HG02678 (cell line): ENCODE measurements around the gene RGS9.
"Not testable (repeated sequence)": the region's sequence is repeated elsewhere in the genome, so short reads cannot be mapped to it uniquely, and the experiment has no call there.

Experiments used
- ATAC-seq: cut with Tn5 transposase; IDR thresholded peaks from one replicate; pipeline ENCODE4 v1.9.1; 2021; ENCODE audit warnings: mild to moderate bottlenecking, moderate library complexity; ENCODE audit not compliant: unreplicated experiment

RGS9 gene

DNA sequence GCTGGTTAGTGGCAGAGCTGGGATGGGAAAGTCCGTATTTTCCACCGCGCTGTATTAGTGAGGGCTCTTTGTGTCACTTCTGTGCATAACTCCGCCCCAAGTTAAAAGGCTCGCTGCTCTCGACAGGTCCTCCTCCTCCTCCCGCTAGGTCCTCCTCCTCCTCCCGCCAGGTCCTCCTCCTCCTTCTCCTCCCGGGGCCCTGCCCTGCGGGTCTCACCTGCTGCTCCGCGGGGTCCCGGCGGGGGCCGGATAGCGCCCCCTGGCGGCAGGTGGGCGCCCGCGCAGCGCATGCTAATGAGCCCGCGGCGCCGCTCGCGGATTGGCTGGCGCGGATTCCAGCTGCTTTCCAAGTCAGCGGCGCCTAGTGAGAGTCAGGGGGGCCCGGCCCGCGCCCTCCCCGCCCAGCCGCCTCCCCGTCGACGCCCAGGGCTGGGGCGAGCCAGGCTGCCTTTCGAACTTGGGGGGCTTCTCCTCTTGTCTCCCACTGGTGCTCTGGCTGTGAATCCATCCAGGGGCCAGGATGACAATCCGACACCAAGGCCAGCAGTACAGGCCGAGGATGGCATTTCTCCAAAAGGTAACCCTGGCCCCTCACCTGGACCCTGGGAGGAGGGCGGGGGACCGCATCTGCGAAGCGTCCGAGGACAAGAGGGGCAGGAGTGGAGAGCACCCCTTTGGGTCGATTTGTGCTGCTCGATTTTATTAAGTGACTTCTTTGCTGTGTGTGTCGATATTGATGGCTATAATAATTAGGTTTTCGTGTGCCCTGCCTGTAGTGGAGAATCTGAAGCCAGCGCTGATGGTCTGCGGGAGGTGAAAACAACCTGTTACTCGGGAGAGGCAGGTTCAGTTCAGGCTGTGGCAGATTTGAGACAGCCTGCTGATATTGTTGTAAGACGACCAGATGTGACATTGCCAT is at the start of gene RGS9:
Gene RGS9 (plus strand): TSS at position 350 of the 919 bp plus-strand sequence. CDS start 171 bp downstream, at position 521.
- ATAC-seq = peak; percentile 93

DNA sequence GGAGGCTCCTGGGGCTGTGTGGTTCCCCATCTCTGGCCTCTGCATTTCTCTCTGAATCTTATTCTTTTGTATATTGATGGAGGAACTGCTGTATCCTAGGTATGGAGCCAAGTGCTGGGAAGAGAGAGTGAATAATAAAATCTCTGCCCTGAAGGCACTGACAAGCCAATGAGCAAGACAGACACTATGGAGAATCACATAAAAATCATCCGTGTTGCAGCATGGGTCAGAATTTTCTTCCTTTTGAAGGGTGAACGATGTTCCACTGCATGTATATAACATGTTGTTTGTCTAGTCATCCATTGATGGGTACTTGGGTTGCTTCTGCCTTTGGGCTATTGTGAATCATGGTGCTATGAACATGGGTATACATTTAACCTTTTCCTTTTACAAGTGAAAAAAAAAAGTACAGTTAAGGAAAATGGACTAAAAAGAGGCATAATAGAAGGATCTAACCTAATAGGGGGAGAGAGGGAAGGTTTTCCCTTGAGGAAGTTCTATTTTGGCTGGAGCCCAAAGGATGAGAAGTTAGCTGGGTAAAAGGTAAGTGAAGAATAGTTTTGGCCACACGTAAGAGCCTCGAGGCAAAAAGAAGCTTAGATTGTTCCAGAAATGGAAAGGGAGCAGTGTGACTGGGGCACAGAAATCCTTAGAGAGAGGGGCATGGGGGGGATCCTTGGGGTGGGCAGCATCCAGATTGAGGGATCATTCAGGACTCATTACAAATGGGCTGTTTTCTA is 48.4 kb upstream of the RGS9 start:
- no peak for ATAC-seq

DNA sequence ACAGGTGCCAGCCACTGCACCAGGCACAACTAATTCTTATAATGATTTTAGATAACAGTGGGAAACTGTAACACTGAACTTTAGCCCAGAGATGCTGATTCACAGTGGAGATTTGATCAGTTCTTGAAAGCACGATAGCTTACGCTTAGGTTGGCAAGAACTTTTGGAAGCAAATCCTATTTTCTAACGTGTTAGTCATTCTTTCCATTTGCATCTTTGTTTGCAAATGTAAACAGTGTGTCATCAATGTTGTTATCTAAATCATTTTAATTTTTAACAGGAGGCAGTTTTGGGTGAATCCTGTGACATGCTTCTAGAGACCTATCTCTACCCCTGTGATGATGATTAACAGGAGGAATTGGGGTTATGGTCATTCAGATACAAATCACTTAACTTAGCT is 44.9 kb upstream of the RGS9 start:
- no peak for ATAC-seq

DNA sequence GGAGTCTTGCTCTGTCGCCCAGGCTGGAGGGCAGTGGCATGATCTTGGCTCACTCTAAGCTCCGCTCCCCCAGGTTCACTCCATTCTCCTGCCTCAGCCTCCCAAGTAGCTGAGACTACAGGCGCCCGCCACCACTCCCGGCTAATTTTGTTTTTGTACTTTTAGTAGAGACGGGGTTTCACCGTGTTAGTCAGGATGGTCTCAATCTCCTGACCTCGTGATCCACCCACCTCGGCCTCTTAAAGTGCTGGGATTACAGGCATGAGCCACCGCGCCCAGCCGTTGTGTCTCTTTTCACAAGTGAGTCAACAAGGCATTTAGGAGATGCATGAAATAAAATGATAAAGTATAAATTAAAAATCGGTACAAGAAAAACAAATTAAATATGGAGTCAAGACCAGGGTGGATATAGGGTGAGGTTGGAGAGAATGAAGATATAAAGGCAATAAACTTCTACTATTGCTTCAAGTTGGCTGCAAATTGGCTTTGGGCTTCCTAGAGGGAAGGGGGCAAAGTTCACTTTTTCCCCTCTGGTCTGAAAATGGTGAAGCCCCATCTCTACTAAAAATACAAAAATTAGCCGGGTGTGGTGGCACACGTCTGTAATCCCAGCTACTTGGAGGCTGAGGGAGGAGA is 44.3 kb upstream of the RGS9 start:
- not testable (repeated sequence) for ATAC-seq

DNA sequence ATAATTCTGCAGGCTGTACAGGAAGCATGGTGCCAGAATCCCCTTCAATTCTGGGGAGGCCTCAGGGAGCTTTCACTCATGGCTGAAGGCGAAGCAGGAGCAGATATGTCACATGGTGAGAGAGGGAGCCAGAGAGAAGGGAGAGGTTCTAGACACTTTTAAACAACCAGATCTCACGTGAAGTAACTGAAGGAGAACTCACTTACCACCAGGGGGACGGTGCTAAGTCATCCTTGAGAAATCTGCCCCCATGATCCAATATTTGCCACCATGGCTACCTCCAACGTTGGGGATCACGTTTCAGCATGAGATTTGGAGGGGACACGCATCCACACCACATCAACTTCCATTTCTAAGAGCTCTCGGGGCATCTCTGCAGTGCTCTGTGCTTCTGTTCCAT is 43.2 kb upstream of the RGS9 start:
- ATAC-seq = no peak

DNA sequence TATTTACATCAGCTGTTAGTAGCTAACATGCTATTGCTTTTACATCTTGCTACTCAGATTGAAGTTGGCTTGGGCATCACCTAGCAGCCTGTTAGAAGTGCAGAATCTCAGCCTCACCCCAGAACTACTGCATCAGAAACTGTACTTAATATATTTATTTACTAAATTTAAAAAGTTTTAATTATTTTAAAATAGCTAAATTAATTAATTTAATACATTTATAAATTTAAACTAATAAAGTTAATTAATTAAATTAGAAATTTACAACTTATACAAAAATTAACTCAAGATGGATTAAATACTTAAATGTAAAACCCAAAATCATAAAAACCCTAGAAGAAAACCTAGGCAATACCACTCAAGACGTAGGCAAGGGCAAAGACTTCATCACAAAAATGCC is 41.7 kb upstream of the RGS9 start:
- no peak for ATAC-seq

DNA sequence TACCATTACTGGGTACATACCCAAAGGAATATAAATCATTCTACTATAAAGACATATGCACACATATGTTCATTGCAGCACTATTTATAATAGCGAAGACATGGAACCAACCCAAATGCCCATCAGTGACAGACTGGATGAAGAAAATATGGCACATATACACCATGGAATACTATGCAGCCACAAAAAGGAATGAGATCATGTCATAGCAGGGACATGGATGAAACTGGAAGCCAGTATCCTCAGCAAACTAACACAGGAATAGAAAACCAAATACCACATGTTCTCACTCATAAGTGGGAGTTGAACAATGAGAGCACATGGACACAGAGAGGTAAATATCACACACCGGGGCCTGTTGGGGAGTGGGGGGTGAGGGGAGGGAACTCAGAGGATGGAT is 40.8 kb upstream of the RGS9 start:
- not testable (repeated sequence) for ATAC-seq

DNA sequence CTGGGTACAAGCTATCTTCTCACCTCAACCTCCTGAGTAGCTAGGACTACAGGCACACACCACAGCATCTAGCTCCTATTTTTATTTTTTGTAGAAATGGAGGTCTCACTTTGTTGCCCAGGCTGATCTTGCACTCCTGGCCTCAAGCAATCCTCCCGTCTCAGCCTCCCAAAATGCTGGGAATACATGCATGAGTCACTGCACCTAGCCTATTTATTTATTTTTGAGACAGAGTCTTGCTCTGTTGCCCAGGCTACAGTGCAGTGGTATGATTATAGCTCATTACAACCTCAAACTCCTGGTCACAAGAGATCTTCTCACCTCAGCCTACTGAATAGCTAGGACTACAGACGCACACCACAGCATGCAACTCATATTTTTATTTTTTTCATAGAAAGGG is 40.1 kb upstream of the RGS9 start:
- no peak for ATAC-seq

DNA sequence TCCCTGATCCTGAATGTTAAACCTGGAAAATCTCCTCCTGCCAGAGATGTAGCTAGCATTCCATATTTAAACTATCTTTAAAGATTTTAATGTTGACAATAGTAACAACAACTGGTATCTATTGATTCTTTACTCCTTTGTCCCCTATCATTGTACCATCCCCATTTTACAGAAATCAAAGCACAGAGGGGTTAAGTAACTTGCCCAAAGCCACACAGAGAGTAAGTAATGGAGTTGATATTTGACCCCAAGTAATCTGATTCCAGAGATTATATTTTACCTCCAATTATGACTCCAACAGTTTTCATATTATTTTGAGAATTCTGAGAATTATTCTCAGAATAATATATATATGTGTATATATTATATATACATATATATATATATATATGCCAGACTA is 37.7 kb upstream of the RGS9 start:
- no peak for ATAC-seq

DNA sequence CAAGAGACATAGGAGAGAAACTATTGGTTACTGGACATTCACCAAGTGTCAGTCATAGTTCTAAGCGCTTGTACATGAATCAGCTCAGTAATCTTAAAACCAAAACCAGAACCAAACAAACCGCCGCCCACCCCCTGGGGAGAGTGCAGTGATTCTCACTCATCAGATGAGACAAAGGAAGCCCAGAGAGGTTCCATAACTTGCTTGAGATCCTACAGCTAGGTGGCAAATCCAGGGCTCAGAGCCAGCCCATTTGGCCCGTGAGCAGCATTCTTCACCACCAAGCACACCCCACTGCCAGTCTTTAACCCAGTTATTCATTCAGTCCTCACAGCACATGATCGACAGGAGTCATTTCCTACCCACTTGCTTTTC is 37.2 kb upstream of the RGS9 start:
- peak; percentile 65 for ATAC-seq

DNA sequence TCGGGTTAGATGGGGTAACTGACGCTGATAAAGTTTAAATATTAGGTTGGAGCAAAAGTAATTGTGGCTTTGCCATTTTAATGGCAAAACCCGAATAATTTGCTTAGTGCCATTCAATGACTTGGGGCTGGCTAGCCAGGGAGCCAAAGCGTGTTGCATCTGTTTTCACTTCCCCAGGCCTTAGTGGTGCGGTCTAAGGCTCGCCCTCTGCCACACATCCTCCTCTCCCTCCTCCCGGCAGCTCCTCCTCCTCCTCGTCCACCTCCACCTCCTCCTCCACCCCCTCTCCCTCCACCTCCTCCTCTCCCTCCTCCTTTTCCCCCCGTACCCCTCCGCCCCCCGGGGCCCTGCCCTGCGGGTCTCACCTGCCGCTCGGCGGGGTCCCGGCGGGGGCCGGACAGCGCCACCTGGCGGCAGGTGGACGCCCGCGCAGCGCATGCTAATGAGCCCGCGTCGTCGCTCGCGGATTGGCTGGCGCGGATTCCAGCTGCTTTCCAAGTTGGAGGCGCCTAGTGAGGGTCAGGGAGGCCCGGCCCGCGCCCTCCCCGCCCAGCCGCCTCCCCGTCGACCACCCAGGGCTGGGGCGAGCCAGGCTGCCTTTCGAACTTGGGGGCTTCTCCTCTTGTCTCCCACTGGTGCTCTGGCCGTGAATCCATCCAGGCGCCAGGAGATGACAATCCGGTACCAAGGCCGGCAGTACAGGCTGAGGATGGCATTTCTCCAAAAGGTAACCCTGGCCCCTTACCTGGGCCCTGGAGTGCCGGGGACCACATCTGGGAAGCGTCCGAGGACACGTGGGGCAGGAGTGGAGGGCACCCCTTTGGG is 36.6 kb upstream of the RGS9 start:
- peak; percentile 74 for ATAC-seq

DNA sequence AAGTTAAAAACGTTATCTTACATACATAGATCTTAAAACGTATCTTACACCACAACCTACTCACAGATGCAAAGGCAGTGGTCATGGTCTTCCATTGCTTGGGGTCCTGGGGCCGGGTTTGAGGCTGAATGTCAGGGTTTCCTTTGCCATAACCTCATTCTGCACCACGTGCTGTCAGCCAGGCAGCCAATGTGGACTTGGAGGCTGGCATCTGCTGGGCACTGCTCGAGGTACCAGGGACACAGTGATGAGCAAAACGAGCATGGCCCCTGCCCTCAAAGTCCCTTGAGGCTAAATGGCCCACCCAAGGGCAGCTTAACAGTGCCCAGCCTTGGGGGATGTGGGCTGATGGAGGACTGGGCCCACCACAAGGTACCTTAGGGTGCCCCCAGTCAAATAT is 35.8 kb upstream of the RGS9 start:
- no peak for ATAC-seq

DNA sequence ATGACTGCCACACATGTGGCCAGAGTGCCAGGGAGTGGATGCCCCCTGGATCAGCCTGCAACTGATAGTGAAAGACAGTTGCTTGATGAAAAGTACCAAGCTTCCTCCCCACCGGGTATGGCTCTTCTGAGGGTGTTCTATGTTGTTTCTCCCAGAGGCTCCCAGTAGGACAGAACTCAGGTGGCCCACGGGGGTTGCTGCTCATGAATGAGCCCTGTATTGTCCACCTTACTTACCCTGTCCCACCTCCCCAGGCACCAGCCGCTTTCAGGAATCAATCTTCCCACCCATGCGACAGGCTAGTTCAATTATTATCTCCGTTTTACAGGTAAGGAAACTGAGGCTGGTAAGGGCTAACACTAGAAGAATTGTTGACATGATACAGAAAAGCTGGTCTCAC is 34.9 kb upstream of the RGS9 start:
- no peak for ATAC-seq

DNA sequence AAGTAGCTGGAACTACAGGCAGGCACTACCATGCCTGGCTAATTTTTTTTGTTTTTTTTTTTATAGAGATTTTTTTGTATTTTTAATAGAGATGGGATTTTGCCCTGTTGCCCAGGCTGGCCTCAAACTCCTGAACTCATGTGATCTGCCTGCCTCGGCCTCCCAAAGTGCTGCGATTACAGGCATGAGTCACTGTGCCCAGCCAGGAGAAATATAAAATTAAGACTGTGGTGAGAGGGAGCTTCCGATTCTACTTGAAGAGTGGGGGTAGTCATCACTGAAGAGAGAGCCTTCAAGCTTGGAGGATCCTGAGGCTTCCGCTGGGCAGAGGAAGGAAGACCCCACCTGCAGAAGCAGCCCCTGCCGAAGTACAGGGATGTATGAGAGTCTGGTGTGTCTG is 34.4 kb upstream of the RGS9 start:
- no peak for ATAC-seq

DNA sequence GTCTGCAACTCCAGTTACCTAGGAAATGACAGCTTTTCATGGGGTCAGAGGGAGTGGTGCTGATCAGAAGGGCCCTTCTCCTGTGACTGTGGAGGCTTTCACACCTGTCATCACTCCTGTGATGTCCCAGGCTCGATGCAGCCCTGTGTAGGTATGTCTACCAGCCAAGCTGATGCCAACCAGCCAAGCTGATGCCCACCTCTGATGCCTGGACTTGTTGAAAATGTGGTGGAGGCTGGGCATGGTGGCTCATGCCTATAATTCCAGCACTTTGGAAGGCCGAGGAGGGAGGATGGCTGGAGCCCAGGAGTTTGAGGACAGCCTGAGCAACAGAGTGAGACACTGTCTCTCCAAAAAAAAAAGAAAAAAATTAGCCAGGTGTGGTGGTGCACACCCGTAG is 33.7 kb upstream of the RGS9 start:
- no peak for ATAC-seq

DNA sequence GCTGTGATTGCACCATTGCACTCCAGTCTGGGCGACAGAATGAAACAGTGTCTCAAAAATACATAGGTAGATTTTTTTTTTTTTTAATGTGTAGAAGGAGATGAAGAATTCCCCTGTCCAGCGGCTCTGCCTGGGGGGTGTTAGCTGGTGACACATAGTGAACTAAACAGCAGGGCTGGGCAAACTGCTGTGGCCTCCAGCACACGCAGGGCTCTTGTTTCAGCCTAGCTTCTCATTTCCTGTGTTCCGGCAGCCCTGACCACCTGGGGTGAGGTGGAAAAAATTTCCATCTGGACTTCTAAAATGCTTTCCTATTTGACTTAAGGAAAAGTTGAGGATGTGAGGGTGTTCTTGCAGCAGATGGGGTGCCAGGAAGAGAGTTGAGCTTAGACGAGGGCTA is 33.3 kb upstream of the RGS9 start:
- no peak for ATAC-seq

DNA sequence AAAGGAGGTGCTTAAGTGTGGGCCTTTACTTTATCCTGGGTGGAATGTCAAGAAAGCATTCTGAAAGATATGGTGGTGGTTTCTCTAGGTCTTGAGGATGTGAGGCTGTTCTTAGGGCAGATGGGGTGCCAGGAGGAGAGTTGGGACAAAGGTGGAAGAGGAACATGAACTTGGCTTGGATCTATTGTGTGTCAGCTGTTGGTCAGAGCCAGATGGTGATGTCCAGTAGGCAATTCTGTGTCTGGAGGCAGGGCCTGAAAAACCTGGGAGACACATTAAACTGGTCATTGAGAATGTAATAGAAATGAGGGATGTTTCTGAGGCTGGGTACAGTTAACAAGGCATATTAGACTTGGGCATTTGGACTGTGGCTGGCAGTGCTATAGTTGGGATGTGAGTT is 32.6 kb upstream of the RGS9 start:
- no peak for ATAC-seq

DNA sequence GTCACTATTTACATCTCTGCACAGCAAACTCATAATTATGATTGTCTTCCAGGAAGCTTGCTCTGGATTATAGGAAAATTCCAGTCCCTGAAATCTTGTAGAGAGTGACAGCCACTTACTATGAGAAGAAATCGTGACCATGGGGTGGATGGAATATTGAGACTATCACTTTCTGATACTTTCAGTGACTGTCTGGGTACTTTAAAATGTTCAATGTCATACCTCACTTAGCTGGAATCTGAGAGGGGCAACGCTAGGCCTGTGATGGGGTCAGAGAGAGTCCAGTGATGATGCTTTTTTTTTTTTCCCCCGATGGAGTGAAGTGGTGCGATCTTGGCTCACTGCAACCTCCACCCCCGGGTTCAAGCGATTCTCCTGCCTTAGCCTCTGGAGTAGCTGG is 32.2 kb upstream of the RGS9 start:
- no peak for ATAC-seq

DNA sequence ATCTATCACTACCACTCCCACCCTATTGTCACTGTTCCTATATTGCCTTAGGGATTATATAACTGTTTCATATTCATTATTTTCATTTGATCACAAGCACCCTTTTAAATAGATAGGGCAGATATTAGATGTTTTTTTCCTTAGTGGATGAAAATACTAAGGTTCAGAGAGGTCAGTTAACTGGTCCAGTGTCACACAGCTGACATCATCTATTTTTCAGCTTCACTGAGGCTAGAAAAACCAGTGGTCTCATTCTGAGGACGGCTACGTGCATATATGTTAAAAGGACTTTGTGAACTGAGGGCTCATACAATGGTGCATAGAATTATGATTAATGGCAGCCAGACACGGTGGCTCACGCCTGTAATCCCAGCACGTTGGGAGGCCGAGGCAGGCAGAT is 29.0 kb upstream of the RGS9 start:
- no peak for ATAC-seq

DNA sequence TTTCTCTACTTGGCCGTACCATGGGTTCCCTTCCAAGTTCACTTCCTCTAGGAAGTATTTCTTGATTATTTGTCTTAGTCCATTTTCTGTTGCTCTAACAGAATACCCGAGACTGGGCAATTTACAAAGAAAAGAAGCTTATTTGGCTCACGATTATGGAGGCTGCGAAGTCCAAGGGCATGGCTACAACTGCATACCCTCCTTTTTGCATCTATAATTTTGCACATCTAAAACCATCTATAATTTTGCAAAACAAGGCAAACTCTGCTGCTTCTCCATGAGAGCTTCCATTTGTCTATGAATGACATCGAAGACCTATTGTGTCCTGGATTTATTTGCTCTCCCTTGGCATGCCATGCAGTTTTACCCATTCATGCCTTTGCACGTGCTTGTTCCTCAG is 27.6 kb upstream of the RGS9 start:
- no peak for ATAC-seq
